Neural progenitor cell (in vitro differentiated cells): ENCODE data around the gene ZNF319.

ENCODE experiments used
- EZH2 ChIP-seq: fragments of 200-600 bp; sonication (generic); IDR thresholded peaks from 2 replicates; pipeline ENCODE4 v1.6.1; 2017; ENCODE audit warnings: antibody characterized with exemption, mild to moderate bottlenecking, moderate library complexity
- EZH2phosphoT487 ChIP-seq: fragments of 200-600 bp; sonication (generic); IDR thresholded peaks from 2 replicates; pipeline ENCODE4 v1.6.1; 2017; ENCODE audit warnings: antibody characterized with exemption
- TF ChIP-seq, protein P1 (sequence below): fragments of 200-600 bp; sonication (generic); IDR thresholded peaks from 2 replicates; pipeline ENCODE4 v1.5.1; 2017; ENCODE audit warnings: antibody characterized with exemption, mild to moderate bottlenecking

DNA sequence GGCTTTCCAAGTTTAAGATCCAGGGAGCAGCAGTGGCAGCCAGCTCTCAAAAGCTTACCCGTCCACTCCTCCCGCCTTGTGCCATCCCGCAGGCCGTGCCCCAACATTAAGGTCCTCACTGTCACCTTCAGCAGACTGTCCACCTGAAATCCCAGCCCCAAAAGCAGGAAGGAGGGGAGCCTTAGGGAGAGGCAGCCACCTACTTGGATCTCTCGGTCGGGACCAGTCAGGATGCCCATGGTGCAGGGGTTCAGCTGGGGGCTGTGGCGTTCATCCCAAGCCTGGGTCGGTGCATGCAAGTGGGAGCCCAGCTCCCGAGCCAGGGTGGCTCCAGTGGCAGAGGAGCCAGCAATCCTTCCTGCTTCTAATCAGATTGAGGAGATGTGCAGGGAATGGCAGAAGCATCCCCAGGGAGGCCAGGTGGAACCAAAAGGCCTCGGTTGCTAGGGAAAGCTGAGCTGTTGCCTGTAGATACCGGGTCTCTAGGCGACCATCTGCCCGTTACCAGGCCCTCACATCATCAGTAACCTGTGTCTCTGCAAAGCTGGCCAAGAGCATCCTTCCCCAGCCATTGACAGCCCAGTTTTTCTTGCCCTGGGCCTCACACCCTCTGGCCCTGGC is 54.2 kb downstream of the ZNF319 start:
- TF ChIP-seq, protein P1, sequence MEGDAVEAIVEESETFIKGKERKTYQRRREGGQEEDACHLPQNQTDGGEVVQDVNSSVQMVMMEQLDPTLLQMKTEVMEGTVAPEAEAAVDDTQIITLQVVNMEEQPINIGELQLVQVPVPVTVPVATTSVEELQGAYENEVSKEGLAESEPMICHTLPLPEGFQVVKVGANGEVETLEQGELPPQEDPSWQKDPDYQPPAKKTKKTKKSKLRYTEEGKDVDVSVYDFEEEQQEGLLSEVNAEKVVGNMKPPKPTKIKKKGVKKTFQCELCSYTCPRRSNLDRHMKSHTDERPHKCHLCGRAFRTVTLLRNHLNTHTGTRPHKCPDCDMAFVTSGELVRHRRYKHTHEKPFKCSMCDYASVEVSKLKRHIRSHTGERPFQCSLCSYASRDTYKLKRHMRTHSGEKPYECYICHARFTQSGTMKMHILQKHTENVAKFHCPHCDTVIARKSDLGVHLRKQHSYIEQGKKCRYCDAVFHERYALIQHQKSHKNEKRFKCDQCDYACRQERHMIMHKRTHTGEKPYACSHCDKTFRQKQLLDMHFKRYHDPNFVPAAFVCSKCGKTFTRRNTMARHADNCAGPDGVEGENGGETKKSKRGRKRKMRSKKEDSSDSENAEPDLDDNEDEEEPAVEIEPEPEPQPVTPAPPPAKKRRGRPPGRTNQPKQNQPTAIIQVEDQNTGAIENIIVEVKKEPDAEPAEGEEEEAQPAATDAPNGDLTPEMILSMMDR: no peak
- TF ChIP-seq EZH2: no peak
- no peak for TF ChIP-seq EZH2phosphoT487
